GM21360 (cell line): ENCODE measurements around the gene CDC14A.
"Not testable (repeated sequence)": the region's sequence is repeated elsewhere in the genome, so short reads cannot be mapped to it uniquely, and the experiment has no call there.

Source experiments
- ATAC-seq: cut with Tn5 transposase; IDR thresholded peaks from one replicate; pipeline ENCODE4 v1.9.1; 2021; ENCODE audit warnings: mild to moderate bottlenecking, moderate library complexity; ENCODE audit not compliant: unreplicated experiment

CDC14A gene

DNA sequence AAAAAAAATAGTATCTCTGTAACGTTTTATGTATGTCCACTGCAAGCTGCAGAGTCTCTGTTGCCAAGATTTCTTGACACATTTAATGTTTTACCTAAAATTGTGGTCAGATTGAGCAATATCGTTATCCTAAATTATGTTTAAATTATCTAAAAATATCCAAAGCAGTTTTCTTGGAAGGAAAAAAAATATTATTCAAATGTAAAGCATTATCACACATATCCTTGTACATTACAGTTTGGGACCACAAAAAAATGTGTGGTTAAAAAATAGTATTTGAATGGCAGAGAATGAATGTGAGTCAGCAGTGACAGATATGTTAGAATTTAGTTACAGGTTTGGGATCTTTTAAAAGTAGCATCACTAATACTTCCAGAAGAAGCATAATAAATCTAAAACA, 21.2 kb upstream of the CDC14A start:
- not testable (repeated sequence) for ATAC-seq

DNA sequence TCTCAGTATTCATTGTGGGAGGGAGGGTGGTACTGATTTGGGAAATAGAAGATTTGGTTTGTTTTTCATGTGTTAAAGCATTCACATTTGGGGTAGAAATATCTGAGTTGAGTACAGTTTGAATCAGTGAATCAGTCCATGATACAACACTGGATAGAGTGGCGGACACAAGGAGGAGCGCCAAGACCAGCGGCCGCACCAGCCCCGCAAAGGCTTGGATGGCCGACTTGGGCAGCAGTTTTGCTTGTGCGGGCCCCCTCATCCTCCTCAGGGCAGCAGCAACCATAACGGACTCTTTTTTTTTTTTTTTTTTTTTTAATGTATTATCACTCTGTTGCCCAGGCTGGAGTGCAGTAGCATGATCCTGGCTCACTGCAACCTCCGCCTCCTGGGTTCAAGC, 20.0 kb upstream of the CDC14A start:
- no peak for ATAC-seq

DNA sequence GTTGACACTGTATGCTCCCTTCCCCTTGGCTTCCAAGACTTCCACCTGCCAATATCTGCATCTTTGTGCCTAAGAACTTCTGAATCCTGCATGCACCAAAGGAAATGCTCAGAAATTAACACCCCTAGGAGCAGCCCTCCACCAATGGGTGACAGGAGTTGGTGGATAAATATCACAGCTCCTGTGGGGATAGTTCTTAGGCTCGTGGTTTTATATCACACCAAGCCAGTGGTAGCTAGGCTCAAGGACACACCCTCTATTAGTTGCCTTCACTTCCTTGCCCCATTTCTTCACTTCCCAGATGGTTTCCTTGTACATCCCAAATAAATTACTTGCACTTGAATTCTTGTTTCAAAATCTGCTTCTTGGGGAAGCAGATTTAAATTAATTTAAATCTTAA, 16.9 kb upstream of the CDC14A start:
- no peak for ATAC-seq

DNA sequence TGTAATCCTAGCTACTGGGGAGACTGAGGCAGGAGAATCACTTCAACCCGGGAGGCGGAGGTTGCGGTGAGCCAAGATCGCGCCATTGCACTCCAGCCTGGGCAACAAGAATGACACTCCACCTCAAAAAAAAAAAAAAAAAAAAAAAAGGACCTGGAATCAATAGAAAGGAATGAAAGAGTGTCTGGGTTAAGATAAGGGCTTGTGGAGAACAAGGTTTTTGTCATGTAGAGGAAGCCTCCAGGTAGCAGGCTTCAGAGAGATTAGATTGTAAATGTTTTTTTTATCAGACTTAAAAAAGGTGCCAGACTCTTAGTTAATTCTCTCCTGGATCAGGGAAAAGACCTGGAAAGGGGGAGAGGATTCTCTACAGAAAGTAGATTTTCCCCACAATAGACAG, 14.4 kb upstream of the CDC14A start:
- ATAC-seq, result not testable (repeated sequence)

DNA sequence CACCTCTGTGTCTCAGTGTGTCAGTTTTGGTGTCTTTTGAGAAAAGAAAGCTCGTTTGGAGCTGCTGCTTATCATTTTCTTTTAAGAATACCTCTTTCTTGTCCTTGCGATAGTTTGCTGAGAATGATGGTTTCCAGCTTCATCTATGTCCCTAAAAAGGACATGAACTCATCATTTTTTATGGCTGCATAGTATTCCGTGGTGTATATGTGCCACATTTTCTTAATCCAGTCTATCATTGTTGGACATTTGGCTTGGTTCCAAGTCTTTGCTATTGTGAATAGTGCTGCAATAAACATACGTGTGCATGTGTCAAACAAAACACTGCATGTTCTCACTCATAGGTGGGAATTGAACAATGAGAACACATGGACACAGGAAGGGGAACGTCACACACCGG, 12.6 kb upstream of the CDC14A start:
- not testable (repeated sequence) for ATAC-seq

DNA sequence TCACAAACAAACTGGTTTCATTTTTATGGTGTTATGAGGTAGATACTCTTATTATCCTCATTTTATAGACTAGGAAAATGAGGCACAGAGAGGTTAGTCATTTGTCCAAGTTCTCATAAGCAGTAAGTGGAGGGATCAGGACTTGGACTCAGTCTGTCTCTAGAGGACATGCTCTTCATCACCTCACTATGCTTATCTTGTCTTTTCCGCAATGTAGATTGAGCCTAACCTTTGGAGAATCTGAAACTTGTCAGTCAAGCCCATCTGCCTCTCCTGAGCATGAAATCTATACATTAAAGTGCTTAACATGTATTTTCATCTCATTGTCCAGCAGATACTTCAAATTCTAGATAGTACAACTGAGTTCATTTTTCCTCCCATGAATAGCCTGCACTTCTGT, 11.8 kb upstream of the CDC14A start:
- ATAC-seq, result no peak

DNA sequence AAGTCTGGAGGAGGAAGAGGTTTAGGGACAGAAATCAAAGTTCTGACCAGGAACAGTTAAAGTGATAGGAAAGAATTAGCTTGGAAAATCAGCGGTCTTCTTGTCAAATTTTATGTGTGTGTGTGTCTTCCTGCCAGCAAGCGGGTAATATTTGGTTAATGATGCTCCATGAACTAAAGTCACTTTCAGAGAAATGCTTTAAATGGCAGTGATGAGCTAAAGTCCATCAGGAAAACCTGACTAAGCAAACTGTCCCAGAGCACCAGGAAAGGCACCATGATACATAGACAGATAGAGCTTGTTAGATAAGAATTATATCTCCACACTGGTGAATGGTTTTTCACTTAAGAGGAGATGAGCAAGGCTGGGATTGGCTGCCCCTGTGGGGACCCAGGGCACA, 10.0 kb upstream of the CDC14A start:
- ATAC-seq, result no peak

DNA sequence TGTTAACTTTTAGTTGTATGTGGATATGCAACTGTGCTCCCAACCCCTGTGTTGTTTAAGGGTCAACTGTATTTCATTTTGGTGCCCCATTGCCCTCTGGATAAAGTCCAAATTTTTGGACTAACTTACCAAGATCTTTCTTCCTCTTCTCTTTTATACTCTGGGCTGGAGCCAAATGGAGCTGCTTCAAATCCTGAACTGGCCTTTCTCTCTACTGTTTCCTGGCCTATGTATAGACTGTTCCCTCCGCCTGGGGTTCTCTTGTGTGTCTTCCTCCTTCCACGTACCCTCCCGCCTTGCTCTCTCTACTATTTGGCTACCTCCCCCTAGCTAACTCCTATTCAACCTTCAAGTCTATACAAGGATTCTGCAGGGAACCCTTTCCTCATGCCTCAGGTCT, 8.4 kb upstream of the CDC14A start:
- ATAC-seq, result no peak

DNA sequence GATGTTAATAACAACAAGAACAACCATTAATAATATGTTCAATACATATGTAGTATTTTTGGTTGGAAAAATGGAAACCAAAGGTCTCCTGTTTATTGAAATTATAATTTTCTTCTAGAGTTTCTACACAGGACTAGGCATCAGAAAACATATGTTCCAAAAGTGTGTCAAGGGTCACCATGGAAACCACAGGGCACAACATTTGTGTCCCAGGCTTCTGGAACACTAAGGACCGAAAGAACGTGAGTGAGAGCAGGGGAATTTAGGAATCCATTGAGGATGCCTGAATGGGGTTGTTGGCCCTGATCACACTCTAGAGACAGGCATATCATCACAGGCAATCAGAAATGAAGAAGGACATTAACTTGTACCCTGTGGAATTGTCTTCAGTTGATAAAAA, 7.5 kb upstream of the CDC14A start:
- ATAC-seq, result no peak

DNA sequence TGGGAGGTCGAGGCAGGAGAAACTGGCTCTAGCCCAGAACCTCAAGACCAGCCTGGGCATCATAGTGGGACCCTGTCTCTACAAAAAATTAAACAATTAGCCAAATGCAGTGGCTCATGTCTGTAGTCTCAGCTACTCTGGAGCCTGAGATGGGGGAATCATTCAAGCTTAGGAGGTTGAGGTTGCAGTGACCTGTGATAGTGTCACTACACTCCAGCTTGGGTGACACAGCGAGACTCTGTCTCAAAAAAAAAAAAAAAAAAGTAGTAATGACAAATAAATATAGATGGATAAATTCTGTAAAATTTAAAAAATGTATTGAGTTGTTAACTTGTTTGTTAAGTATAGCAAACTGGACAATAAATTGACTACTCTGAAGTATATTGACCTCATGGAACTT, 5.9 kb upstream of the CDC14A start:
- ATAC-seq, result no peak

DNA sequence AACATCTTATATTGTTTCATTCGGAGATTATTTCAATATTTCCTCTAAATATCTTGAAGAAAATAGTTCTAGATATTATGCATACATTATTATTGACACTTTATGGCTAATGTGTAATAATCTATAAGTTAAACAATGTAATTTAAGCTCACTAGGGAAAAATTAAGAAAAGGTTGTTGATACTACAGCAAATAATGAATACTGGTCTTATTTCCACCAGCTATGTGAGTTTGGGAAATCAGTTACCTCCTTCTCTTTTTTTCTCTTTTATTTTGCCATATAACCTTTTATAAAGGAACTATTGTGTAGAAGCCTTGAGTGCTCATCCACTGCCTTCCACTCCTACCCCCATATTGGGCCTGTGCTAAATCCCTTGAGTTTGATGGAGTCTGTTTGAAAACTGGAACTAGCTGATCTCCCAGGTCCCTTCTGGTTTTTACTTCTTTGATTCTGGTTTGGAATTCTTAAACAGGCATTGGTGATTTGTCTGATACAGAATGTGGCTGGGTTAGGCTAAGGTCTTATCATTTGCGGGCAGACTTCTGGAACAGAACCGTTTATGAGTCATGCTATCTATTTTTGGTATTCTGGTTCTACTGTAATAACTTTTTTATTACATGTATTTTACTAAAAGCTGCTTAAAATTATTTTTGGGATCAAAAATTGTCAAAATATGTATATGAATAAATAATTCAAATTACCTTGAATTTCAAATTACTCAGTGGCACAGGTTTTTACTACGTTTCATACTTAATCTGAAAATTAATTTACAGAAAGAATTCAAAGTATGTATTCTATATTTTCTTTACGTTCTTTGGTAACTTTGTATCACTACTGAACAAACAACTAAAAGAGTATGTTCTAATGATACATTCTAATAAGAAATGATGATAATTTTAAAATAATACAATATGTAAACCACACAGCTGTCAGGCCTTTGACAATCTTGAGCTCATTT, 5.0 kb upstream of the CDC14A start:
- no peak for ATAC-seq

DNA sequence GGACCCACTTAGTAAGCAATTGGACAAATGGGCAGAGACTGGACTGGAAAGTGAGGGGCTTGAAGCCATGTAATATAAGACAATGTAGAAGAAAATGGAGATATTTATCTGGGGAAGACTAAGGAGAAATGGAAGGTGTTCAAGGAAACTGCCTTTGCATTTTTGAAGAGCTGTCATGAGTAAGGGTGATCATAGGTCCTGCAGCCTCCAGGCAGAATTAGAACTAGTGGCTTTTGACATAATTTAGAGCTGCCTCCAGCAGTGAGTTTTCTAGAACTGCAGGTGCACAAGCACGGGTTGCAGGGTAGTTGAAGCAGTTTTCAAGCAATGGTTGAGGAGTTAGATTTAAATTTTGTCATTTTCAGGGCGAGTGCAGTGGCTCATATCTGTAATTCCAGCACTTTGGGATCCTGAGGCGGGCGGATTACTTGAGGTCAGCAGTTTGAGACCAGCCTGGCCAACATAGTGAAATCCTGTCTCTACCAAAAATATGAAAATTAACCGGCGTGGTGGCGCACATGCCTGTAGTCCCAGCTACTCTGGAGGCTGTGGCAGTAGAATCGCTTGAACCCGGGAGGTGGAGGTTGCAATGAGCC, 3.7 kb upstream of the CDC14A start:
- no peak for ATAC-seq

DNA sequence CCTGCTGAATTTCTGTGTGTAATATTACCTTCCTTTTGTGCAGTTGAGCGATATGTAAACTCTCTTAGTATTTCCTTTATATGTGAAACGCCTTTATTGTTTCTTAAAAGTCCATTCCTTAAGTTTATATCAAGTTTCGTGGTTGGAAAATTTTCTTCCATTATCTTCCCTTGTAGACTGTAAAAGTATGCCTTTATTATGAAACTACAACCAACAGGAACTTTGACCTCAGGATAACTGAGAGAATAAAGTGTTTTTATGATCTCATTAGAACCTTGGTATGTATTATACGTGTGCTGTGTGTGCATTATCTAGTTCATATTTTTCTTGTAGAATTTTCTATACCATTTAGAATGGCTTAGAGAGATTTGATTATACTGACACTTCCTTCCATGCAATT, 3.1 kb upstream of the CDC14A start:
- ATAC-seq, result no peak

DNA sequence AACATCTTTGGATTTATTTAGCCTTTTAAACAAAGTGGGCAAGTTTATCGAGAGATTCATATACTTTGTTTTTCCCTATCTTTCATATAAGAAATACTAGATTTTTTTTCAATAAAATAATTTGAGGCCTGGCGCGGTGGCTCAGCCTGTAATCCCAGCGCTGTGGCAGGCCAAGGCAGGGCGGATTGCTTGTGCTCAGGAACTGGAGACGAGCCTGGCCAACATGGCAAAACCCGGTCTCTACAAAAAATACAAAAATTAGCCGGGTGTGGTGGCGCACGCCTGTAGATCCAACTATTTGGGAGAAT, 1.6 kb upstream of the CDC14A start:
- no peak for ATAC-seq

DNA sequence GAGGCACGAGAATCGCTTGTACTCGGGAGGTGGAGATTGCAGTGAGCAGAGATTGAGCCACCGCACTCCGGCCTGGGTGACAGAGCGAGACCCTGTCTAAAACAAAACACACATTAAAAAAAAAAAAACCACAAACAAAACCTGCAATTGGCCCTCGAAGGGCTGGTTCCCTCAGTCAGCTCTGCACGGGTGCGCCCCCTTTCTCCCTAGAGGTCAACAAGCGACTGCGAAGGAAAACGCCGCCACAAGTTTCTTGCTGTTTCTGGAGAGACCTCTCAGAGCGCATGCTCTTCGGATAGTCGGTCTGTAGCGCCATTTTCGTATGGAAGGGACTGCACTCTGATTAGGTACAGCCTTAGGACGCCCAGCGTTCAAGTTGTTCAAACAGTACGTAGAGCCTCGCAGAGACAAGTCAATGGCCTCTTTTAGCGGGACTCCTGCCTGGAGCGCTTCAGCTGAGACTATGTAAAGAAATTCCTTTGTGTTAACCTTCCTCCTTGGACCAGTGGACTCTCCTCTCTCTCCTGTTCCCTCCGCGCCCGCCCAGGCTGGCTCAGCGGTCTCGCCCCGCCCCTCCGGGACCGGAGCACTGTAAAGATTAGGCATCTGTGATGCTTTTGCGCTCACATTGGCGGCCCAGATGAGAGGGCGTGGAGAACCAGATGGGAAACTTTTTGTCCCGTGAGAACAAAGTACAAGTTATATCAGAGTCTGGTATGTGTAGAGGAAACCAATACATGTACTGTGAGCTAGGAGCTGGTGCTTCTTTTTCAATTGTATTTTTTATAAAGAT, 1.0 kb upstream of the CDC14A start:
- ATAC-seq, result peak; percentile 65

DNA sequence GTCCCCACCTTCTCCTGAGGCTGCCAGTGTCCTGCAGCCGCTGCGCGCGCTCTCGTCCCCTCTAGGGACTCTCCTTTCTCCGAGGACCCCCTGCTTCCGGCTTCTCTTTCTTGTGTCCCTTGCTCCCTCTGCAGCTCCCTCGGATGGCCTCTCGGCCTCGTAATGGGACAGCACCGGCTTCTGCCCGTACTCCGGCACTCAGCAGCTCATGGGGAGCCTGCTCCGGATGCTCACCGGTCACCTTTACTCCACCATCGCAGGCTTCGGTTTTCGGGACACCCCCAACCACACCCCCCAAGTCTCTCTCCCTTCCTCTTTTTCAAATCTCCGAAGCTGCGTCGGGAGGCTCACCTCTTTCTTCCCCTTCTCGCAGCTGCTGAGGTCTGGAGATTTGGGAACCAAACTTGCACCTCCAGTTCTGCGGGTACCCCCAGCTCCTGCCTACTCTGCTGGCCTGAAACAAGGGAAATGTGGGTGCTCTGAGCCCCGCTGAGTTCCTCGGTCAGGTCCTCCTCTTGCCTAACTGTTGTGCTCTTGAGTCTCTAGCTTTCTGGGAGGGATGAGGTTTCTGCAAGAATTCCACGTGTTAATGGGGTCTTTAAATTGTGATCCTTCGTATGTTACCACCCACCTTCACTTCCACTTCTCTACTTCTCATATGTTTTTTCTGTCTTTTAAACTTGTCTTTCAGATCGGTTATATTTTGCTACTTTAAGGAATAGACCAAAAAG, 930 bp downstream of the CDC14A start:
- ATAC-seq, result peak; percentile 19

DNA sequence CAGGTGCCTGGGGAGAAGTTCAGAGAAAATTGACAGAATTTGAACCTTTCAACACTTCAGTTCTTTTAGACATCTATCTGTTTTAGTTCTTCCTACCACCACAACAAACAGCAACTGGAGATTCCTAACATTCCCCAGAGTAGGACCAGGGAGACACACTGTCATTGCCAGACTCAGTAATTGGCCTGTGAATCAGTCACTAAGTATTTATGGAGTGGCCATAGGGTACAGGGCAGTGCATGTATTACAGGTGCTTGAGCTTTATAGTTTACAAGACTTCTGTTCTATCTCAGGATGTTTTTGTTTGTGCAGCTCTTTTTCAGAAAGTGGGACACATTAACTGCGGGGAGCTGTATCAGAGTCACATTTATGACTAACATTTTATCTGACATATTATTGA, 1.7 kb downstream of the CDC14A start:
- ATAC-seq, result no peak

DNA sequence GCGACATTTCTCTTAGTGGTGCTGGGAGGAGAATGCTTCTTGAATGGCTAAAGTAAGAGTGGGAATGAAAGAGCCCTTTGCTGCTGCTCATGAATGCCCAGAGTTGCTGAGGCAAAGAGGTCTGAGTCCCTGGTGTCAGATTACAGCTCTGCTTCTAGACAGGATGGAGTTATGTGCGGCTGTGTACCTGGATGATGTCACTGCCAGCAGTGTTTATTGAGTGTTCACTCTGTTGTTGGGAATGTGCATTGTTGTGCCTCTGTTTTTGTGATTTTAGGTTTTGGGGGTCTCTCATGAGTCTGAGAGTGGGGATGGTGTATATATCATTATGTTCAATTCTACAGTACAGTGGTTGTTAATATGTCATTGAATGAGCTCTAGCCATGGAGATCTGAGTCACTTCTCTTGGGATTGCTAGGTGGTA, 2.7 kb downstream of the CDC14A start:
- ATAC-seq, result no peak

DNA sequence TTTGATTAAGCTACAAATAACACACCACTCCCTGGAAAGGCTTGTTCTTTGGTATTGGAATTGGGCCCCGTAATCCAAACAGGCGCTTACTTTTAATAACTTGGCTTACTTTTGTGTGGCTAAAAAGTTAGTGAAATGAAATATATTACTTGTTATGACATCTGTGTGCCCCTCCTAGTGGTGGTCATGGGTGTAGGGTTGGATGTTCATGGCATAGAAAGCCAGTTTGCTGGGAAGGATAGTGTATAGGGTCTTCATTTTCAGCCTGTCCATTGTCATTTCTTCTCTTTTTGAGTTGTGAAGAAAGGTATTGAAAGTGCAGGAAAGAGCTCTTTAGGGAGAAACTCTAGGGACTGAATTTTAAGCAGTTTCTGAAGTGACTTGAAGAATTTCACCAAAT, 5.9 kb downstream of the CDC14A start:
- no peak for ATAC-seq

DNA sequence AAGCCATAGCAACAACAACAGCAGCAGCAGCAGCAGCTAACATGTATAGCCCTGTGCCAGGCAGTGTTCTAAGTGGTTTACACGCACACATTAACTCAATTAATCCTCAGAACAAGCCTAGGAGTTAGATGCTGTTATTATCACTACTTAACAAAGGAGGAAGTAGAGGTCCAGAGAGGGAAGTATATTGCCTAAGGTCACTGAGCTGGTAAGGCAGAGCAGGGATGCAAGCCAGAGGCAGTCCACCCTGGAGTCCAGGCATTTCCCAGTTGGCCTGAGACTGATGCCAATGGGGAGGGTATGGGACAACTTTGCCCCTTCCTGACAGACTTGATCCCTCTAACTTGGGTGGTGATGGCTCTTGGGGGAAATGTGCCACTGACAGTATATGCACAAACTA, 6.8 kb downstream of the CDC14A start:
- no peak for ATAC-seq
